Psoas muscle (tissue), 8 donors: ENCODE data around the gene FBLN1. TPM values are rescaled to one million over a fixed set of nuclear protein-coding genes. Genes with fewer than 3 reads are reported as not detected.
A peak's percentile ranks its signal among the peaks of the same experiment; 100 is the strongest.

Experiments used
- ATAC-seq, 4 donors: fragments of 200-7000 bp; cut with Tn5 transposase; one replicate each; pipeline ENCODE4 v1.9.1; 2020; ENCODE audit warnings: moderate library complexity in 3 of 4, mild to moderate bottlenecking in 2 of 4
- DNase-seq, 2 donors: peaks; one replicate each; pipeline ENCODE4 v3.0.0-alpha.2; 2020
- H3K27ac ChIP-seq: fragments of 200-600 bp; one replicate; pipeline ENCODE4 v1.8.0; 2022
- H3K27me3 ChIP-seq, 3 donors: fragments of 200-600 bp in 1 of 3; one replicate each; pipeline versions ENCODE4 v1.6.1 to v1.8.0; 2013 to 2022; ENCODE audit warnings: low read length in 2 of 3, mild to moderate bottlenecking in 2 of 3, moderate library complexity in 1 of 3; ENCODE audit not compliant: insufficient read depth in 3 of 3
- H3K36me3 ChIP-seq, 2 donors: fragments of 200-600 bp in 1 of 2; one replicate each; pipeline versions ENCODE4 v1.6.1 to v1.8.0; 2013 to 2022; ENCODE audit warnings: low read depth in 1 of 2, mild to moderate bottlenecking in 1 of 2, moderate library complexity in 1 of 2; ENCODE audit not compliant: insufficient read depth in 1 of 2
- H3K4me1 ChIP-seq: fragments of 200-600 bp; one replicate; pipeline ENCODE4 v1.8.0; 2022
- H3K4me3 ChIP-seq: fragments of 200-600 bp; one replicate; pipeline ENCODE4 v1.8.0; 2022; ENCODE audit warnings: mild to moderate bottlenecking
- H3K9me3 ChIP-seq: fragments of 200-600 bp; one replicate; pipeline ENCODE4 v1.8.0; 2022
- WGBS, 3 donors: extraction: QIAGEN DNeasy Blood & Tissue Kit; methylation state at CpG; one replicate each; pipeline versions ENCODE4 v1.1.6 to v1.1.7; 2013; 5-methylcytosine and 5-hydroxymethylcytosine counted together
- intact Hi-C, 2 donors: fragments of 100-400 bp; cut with DNase I; formaldehyde crosslinking; loops; one replicate each; pipeline versions ENCODE4 v1.11.0 to v1.14.2; 2022
- polyA plus RNA-seq, 3 donors: library from polyadenylated mRNA; stranded (reverse); fragments of 200-250 nt; gene quantifications; one replicate each; pipeline ENCODE4 v1.2.3, GENCODE V29; 2013
- total RNA-seq, 4 donors: library from RNA; stranded (reverse); fragmentation: NEBNext Ultra II Directional in 2 of 4; extraction: Animal tissue kit (Norgen Biotek cat#: 25700) in 2 of 4; gene quantifications; one replicate each; pipeline versions ENCODE4 v1.2.1 to v1.2.4, GENCODE V29; 2021 to 2023
- TF ChIP-seq, protein P1 (sequence below): fragments of 200-600 bp; IDR thresholded peaks from one replicate; pipeline ENCODE4 v1.8.0; 2022; ENCODE audit warnings: antibody characterized with exemption
- donor health status: healthy with polysubstance abuse.
- donor health status: DM: no; HTN: no; CAD: no; lungs with moderate emphysema.
- donor health status: Bipolar disorder and iron deficiency.
- donor health status: healthy.
- donor health status: DM: yes; HTN: yes; CAD: no.
- donor health status: DM: no; HTN: no; CAD: no.
- donor health status: DM: no; HTN: no; CAD: no.
- donor health status: DM: yes; HTN: yes; CAD: no.

Gene FBLN1
- total and polyA plus RNA-seq, 7 donors: 10.5 to 95.7 (median 19.3) TPM

DNA sequence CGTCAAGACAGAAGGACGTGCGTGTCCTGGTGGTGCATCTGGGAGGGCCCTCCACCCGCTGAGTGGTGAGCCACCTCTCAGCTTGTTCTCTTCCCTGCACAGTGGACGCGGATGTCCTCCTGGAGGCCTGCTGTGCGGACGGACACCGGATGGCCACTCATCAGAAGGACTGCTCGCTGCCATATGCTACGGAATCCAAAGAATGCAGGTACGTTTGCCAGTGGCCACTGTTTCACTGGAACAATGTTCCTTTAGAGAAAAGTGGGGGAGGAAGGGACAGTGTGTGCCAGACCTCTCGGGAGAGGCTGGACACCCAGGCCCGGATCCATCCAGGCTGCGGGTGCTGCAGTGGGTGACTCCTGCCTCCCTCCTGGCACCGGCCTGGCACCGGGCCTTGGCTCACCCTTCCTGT is 15.9 kb downstream of the FBLN1 start:
- H3K36me3 ChIP-seq: no peaks in the 10 kb centered on the region
- TF ChIP-seq, protein P1, sequence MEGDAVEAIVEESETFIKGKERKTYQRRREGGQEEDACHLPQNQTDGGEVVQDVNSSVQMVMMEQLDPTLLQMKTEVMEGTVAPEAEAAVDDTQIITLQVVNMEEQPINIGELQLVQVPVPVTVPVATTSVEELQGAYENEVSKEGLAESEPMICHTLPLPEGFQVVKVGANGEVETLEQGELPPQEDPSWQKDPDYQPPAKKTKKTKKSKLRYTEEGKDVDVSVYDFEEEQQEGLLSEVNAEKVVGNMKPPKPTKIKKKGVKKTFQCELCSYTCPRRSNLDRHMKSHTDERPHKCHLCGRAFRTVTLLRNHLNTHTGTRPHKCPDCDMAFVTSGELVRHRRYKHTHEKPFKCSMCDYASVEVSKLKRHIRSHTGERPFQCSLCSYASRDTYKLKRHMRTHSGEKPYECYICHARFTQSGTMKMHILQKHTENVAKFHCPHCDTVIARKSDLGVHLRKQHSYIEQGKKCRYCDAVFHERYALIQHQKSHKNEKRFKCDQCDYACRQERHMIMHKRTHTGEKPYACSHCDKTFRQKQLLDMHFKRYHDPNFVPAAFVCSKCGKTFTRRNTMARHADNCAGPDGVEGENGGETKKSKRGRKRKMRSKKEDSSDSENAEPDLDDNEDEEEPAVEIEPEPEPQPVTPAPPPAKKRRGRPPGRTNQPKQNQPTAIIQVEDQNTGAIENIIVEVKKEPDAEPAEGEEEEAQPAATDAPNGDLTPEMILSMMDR: no peak
- no peak overlapping the region for H3K4me3 ChIP-seq
- H3K9me3 ChIP-seq: no peaks in the 10 kb centered on the region
- no peak for DNase-seq
- intact Hi-C loops: no loop called here
- 45 to 54% (median 47%) methylated on average over 17 of the region's 17 CpGs for WGBS, 3 donors
- H3K27ac ChIP-seq: no peak overlapping the region
- H3K27me3 ChIP-seq: peaks cover 0 to 22% (median 6%) of the 10 kb centered on the region in 3 donors
- peak in 2 of 4 donors; percentile 52 to 53 for ATAC-seq
- no peaks in the 10 kb centered on the region for H3K4me1 ChIP-seq

DNA sequence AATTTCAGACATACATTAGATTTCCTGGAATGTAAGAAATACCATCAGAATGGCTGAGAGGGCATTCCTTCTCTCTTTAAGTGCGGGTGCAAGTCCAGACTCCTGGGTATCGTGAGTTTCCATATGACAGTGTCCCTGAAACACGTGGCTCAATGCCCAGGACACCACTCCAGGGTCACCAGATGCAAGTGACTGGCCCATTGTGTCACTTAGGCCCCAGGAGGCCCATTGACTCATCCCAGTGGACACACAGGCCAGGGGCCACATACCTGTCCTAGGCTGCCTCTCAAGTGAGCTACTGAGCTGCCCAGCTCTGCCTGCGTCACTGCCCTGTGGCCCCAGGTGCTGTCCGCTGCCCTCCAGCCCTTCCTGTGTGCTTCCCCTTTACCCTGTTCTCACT is 18.5 kb downstream of the FBLN1 start:
- H3K4me3 ChIP-seq: no peak overlapping the region
- intact Hi-C loops: no loop called here
- no peak overlapping the region for H3K27ac ChIP-seq
- DNase-seq: no peak
- H3K9me3 ChIP-seq: no peaks in the 10 kb centered on the region
- H3K4me1 ChIP-seq: no peaks in the 10 kb centered on the region
- TF ChIP-seq, protein P1: no peak
- WGBS, 3 donors: 75 to 86% (median 85%) methylated on average over 5 of the region's 5 CpGs
- H3K27me3 ChIP-seq: peaks cover 0 to 9% (median 6%) of the 10 kb centered on the region in 3 donors
- ATAC-seq: peak in 2 of 4 donors; percentile 35 to 67
- H3K36me3 ChIP-seq: no peaks in the 10 kb centered on the region

DNA sequence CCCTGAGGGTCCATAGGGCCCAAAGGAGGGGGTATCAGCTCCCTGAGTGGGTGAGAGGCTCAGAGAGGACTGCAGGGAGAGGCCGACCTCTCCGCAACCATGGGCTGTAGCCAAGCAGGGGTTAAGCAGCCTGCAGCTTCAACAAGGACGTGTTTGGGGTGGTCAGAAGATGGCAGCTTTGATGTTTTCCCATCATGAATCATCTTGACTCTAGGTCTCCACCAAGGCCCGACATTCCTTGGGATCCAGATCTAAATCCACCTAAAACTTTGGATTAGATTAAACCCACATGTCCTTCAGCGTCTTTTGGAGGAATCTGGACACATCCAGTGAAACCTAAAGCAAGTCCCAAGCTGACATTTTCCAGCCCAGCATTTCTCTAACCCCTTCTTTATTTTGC is 19.8 kb downstream of the FBLN1 start:
- DNase-seq (no peak), ATAC-seq (no peak)
- no peaks in the 10 kb centered on the region for H3K4me1 ChIP-seq
- H3K27me3 ChIP-seq: no peaks in the 10 kb centered on the region
- no peak overlapping the region for H3K4me3 ChIP-seq
- intact Hi-C loops: no loop called here
- H3K27ac ChIP-seq: no peak overlapping the region
- H3K9me3 ChIP-seq: no peaks in the 10 kb centered on the region
- H3K36me3 ChIP-seq: no peaks in the 10 kb centered on the region
- 71 to 80% (median 77%) methylated on average over 5 of the region's 5 CpGs for WGBS, 3 donors
- TF ChIP-seq, protein P1: no peak

DNA sequence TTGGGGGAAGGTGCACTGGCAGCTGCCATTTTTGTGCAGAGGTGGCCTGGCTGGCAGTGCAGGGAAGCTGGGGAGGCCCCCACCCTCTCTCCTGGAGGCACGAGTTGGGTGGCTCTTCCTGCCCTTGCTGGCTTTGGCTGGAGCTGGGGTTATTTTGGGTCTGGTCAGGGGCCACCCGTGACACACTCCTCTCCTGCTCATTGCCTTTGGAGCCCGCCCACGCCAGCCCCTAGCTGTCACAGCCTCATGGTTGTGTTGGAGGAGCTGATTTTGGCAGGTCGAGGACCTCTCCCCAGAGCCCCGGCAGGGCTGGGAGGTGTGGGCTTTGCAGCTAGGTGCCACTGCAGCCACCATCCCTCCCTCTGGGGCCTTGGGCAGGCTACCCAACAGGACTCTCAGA is 21.5 kb downstream of the FBLN1 start:
- 65 to 75% (median 71%) methylated on average over 6 of the region's 6 CpGs for WGBS, 3 donors
- DNase-seq (no peak), ATAC-seq (no peak)
- intact Hi-C loops: no loop called here
- Histone ChIP-seq H3K36me3 (no peaks in the 10 kb centered on the region), H3K9me3 (no peaks in the 10 kb centered on the region), H3K27ac (no peak overlapping the region), H3K4me3 (no peak overlapping the region), H3K4me1 (no peaks in the 10 kb centered on the region), H3K27me3 (no peaks in the 10 kb centered on the region)
- TF ChIP-seq, protein P1: no peak

DNA sequence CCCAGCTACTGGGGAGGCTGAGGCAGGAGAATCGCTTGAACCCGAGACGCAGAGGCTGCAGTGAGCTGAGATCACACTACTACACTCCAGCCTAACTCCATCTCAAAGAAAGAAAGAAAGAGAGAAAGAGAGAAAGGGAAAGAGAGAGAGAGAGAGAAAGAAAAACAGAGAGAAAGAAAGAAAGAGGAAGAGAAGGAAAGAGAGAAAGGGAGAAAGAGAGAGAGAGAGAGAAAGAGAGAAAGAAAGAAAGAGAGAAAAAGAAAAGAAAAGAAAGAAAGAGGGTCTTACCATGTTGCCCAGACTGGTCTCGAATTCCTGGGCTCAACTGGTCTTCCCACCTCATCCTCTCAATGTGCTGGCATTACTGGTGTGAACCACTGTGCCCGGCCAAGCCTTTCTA is 22.3 kb downstream of the FBLN1 start:
- DNase-seq (no peak), ATAC-seq (no peak)
- Histone ChIP-seq H3K4me1 (no peaks in the 10 kb centered on the region), H3K36me3 (no peaks in the 10 kb centered on the region), H3K4me3 (no peak overlapping the region), H3K9me3 (no peaks in the 10 kb centered on the region), H3K27ac (no peak overlapping the region), H3K27me3 (no peaks in the 10 kb centered on the region)
- TF ChIP-seq, protein P1: no peak
- intact Hi-C loops: no loop called here
- WGBS, 3 donors: 90 to 99% (median 92%) methylated on average over 5 of the region's 5 CpGs
